CD14-positive monocyte (primary cell): ENCODE results near the gene ASTN2. TPM values are rescaled to one million over a fixed set of nuclear protein-coding genes. Genes with fewer than 3 reads are reported as not detected.

Experiments
- DNase-seq, 3 donors: peaks; one replicate each; pipeline ENCODE4 v3.0.0-alpha.2; 2011 to 2022
- H2AFZ ChIP-seq: 2 replicates; pipeline ENCODE4 v1.6.0; 2012; ENCODE audit warnings: mild to moderate bottlenecking, low read depth, low read length, inconsistent platforms; ENCODE audit not compliant: insufficient read depth, poor library complexity, severe bottlenecking
- H3K27ac ChIP-seq, 2 donors: 1 replicate in 1 of 2; 2 replicates in 1 of 2; pipeline ENCODE4 v1.5.1; 2012 to 2013; ENCODE audit warnings: low read length in 2 of 2, control low read depth in 1 of 2, inconsistent platforms in 1 of 2, low read depth in 1 of 2, mild to moderate bottlenecking in 1 of 2
- H3K27me3 ChIP-seq, 2 donors: one replicate each; pipeline versions ENCODE4 v1.6.0 to v1.6.1; 2011 to 2013; ENCODE audit warnings: low read length in 2 of 2; ENCODE audit not compliant: control insufficient read depth in 2 of 2, insufficient read depth in 2 of 2
- H3K36me3 ChIP-seq, 2 donors: replicated peaks in 1 of 2; 1 replicate in 1 of 2; 2 replicates in 1 of 2; pipeline versions ENCODE4 v1.5.1 to v1.6.1; 2012 to 2013; ENCODE audit warnings: low read length in 2 of 2, control low read depth in 1 of 2, inconsistent platforms in 1 of 2, mild to moderate bottlenecking in 1 of 2; ENCODE audit not compliant: insufficient read depth in 2 of 2, control insufficient read depth in 1 of 2
- H3K4me1 ChIP-seq, 2 donors: 1 replicate in 1 of 2; 2 replicates in 1 of 2; pipeline versions ENCODE4 v1.5.1 to v1.6.1; 2012 to 2013; ENCODE audit warnings: low read length in 2 of 2, control low read depth in 1 of 2, inconsistent platforms in 1 of 2, mild to moderate bottlenecking in 1 of 2, moderate library complexity in 1 of 2; ENCODE audit not compliant: insufficient read depth in 2 of 2, control insufficient read depth in 1 of 2
- H3K4me2 ChIP-seq: replicated peaks from 2 replicates; pipeline ENCODE3; 2012; ENCODE audit warnings: low read length, moderate library complexity, mild to moderate bottlenecking; ENCODE audit not compliant: poor library complexity, severe bottlenecking; ENCODE audit errors: extremely low read depth
- H3K4me3 ChIP-seq, 3 experiments: fragments of 200-600 bp in 1 of 3; sonication (generic) in 1 of 3; replicated peaks in 1 of 3; 1 replicate in 2 of 3; 2 replicates in 1 of 3; pipeline ENCODE4 v1.5.1; 2011 to 2013; ENCODE audit warnings: low read length in 3 of 3, mild to moderate bottlenecking in 3 of 3, control low read depth in 2 of 3, low read depth in 2 of 3, inconsistent platforms in 1 of 3, moderate library complexity in 1 of 3
- H3K79me2 ChIP-seq: 2 replicates; pipeline ENCODE4 v1.6.0; 2012; ENCODE audit warnings: mild to moderate bottlenecking, control low read depth, inconsistent platforms, low read length, moderate library complexity; ENCODE audit not compliant: insufficient read depth
- H3K9ac ChIP-seq: 2 replicates; pipeline ENCODE4 v1.6.0; 2017; ENCODE audit warnings: low read length, mild to moderate bottlenecking; ENCODE audit not compliant: insufficient read depth, poor library complexity, severe bottlenecking
- H3K9me3 ChIP-seq, 2 donors: replicated peaks in 1 of 2; 1 replicate in 1 of 2; 2 replicates in 1 of 2; pipeline versions ENCODE4 v1.5.1 to v1.6.1; 2012 to 2013; ENCODE audit warnings: low read length in 2 of 2, control low read depth in 1 of 2; ENCODE audit not compliant: control insufficient read depth in 1 of 2, insufficient read depth in 1 of 2
- H4K20me1 ChIP-seq: 2 replicates; pipeline ENCODE4 v1.6.0; 2012; ENCODE audit warnings: mild to moderate bottlenecking, low read length, control low read depth, moderate library complexity; ENCODE audit not compliant: insufficient read depth
- H3K27ac Mint-ChIP-seq, 7 donors: one replicate each; pipeline ENCODE4 v1.8.0; 2020; ENCODE audit warnings: mild to moderate bottlenecking in 7 of 7, mixed read lengths in 7 of 7, moderate library complexity in 6 of 7, inconsistent platforms in 2 of 7
- H3K27me3 Mint-ChIP-seq, 3 donors: one replicate each; pipeline ENCODE4 v1.8.0; 2021 to 2022; ENCODE audit warnings: low read depth in 3 of 3, mild to moderate bottlenecking in 3 of 3, mixed read lengths in 3 of 3, moderate library complexity in 3 of 3, inconsistent platforms in 1 of 3
- H3K36me3 Mint-ChIP-seq, 2 donors: one replicate each; pipeline ENCODE4 v1.8.0; 2020; ENCODE audit warnings: mixed read lengths in 2 of 2, inconsistent platforms in 1 of 2, mild to moderate bottlenecking in 1 of 2
- H3K4me1 Mint-ChIP-seq: one replicate; pipeline ENCODE4 v1.8.0; 2020; ENCODE audit warnings: mild to moderate bottlenecking, mixed read lengths
- H3K4me3 Mint-ChIP-seq, 2 donors: one replicate each; pipeline ENCODE4 v1.8.0; 2020; ENCODE audit warnings: mild to moderate bottlenecking in 2 of 2, mixed read lengths in 2 of 2, moderate library complexity in 1 of 2
- H3K9me3 Mint-ChIP-seq, 7 donors: one replicate each; pipeline ENCODE4 v1.8.0; 2020 to 2022; ENCODE audit warnings: mixed read lengths in 7 of 7, mild to moderate bottlenecking in 6 of 7, moderate library complexity in 6 of 7, inconsistent platforms in 2 of 7
- CTCF ChIP-seq: fragments of 200-600 bp; IDR thresholded peaks from one replicate; pipeline ENCODE4 v1.8.0; 2022; ENCODE audit warnings: antibody characterized with exemption, mild to moderate bottlenecking
- WGBS: methylation state at CpG from one replicate; pipeline ENCODE4 v1.1.5; 2013; ENCODE audit warnings: missing lambda C conversion rate; ENCODE audit not compliant: insufficient coverage; 5-methylcytosine and 5-hydroxymethylcytosine counted together
- intact Hi-C, 2 donors: fragments of 100-400 bp; cut with micrococcal nuclease; formaldehyde crosslinking; loops; one replicate each; pipeline versions ENCODE4 v1.15.0 to v1.15.1; 2023
- polyA plus RNA-seq, 3 donors: library from polyadenylated mRNA; depleted of rRNA in 1 of 3; unstranded in 2 of 3; stranded (reverse) in 1 of 3; fragments of 300-500 nt in 2 of 3; fragments of >200 nt in 1 of 3; fragmentation: Illumina TruSeq in 2 of 3; gene quantifications; 1 replicate in 2 of 3; 2 replicates in 1 of 3; pipeline ENCODE4 v1.2.3, GENCODE V29; 2012 to 2021

ASTN2 gene
- polyA plus RNA-seq, 3 donors, result not detected

- no peaks in the 10 kb centered on the region for H3K4me1 Mint-ChIP-seq
- no CpG with 5 or more reads among the region's 2 CpGs for WGBS
- no peaks in the 10 kb centered on the region for H3K36me3 Mint-ChIP-seq
- Histone ChIP-seq H3K4me2 (no peak overlapping the region), H3K79me2 (no peaks in the 10 kb centered on the region), H3K4me1 (no peaks in the 10 kb centered on the region), H3K9me3 (no peaks in the 10 kb centered on the region), H2AFZ (no peak overlapping the region), H3K9ac (no peak overlapping the region), H3K27ac (no peak overlapping the region), H4K20me1 (no peaks in the 10 kb centered on the region), H3K27me3 (no peaks in the 10 kb centered on the region), H3K4me3 (no peak overlapping the region), H3K36me3 (no peaks in the 10 kb centered on the region)
- DNase-seq, result no peak
- H3K9me3 Mint-ChIP-seq, result peaks cover 0 to 1% (median 0%) of the 10 kb centered on the region in 7 donors
- no peak overlapping the region for H3K27ac Mint-ChIP-seq
- H3K27me3 Mint-ChIP-seq, result peaks cover 0 to 1% (median 1%) of the 10 kb centered on the region in 3 donors
- no peak overlapping the region for H3K4me3 Mint-ChIP-seq
- TF ChIP-seq CTCF, result no peak
- intact Hi-C loops, result no loop called here
These were observed 787.4 kb downstream of the ASTN2 start for GRCh38 chr9:116627433-116627832.

- Histone ChIP-seq H3K27ac (no peak overlapping the region), H3K9me3 (no peaks in the 10 kb centered on the region), H3K36me3 (no peaks in the 10 kb centered on the region), H2AFZ (no peak overlapping the region), H3K27me3 (no peaks in the 10 kb centered on the region), H3K4me3 (no peak overlapping the region), H3K4me1 (no peaks in the 10 kb centered on the region), H3K4me2 (no peak overlapping the region), H4K20me1 (no peaks in the 10 kb centered on the region), H3K79me2 (no peaks in the 10 kb centered on the region), H3K9ac (no peak overlapping the region)
- intact Hi-C loops, result no loop called here
- no peak for DNase-seq
- Mint-ChIP-seq H3K27me3 (peaks cover 0 to 1% (median 0%) of the 10 kb centered on the region in 3 donors), H3K9me3 (peaks cover 0 to 1% (median 0%) of the 10 kb centered on the region in 7 donors), H3K4me1 (no peaks in the 10 kb centered on the region), H3K36me3 (no peaks in the 10 kb centered on the region), H3K27ac (no peak overlapping the region), H3K4me3 (no peak overlapping the region)
- no peak for TF ChIP-seq CTCF
- 100% methylated on average over 2 of the region's 3 CpGs for WGBS
These were observed 788.1 kb downstream of the ASTN2 start for GRCh38 chr9:116626762-116627161.
